Limb (tissue), 2 donors: ENCODE measurements around the gene DCLK1.

ENCODE experiments used
- DNase-seq, 2 donors: peaks; one replicate each; pipeline ENCODE4 v3.0.0-alpha.2; 2016; ENCODE audit errors: extremely low spot score in 2 of 2

Gene DCLK1

GRCh38 chr13:35763782-35764123, 367.4 kb downstream of the DCLK1 start:
- no peak for DNase-seq

- DNase-seq, result no peak
Observed at GRCh38 chr13:35763060-35763781, 368.0 kb downstream of the DCLK1 start.

- DNase-seq, result no peak
Observed at GRCh38 chr13:35761440-35762252, 369.5 kb downstream of the DCLK1 start.

- DNase-seq, result no peak
Observed at GRCh38 chr13:35760735-35761281, 370.4 kb downstream of the DCLK1 start.

GRCh38 chr13:35747594-35747993, 383.6 kb downstream of the DCLK1 start:
- no peak for DNase-seq

- peak; percentile 52 to 61 for DNase-seq
Observed at GRCh38 chr13:35744566-35745178, 386.5 kb downstream of the DCLK1 start.

- DNase-seq, result no peak
Observed at GRCh38 chr13:35744144-35744543, 387.0 kb downstream of the DCLK1 start.

GRCh38 chr13:35743165-35743564, 388.0 kb downstream of the DCLK1 start:
- no peak for DNase-seq

- no peak for DNase-seq
Observed at GRCh38 chr13:35741657-35742056, 389.5 kb downstream of the DCLK1 start.

GRCh38 chr13:35736876-35737275, 394.3 kb downstream of the DCLK1 start:
- DNase-seq, result no peak

GRCh38 chr13:35733827-35734226, 397.4 kb downstream of the DCLK1 start:
- DNase-seq, result no peak

GRCh38 chr13:35732565-35732964, 398.6 kb downstream of the DCLK1 start:
- no peak for DNase-seq

GRCh38 chr13:35731471-35731870, 399.7 kb downstream of the DCLK1 start:
- DNase-seq, result no peak

GRCh38 chr13:35729926-35730627, 401.1 kb downstream of the DCLK1 start:
- DNase-seq, result no peak

- no peak for DNase-seq
Observed at GRCh38 chr13:35727881-35728280, 403.3 kb downstream of the DCLK1 start.

- DNase-seq, result peak in 1 of 2 donors; percentile 74
Observed at GRCh38 chr13:35724446-35724845, 406.7 kb downstream of the DCLK1 start.

GRCh38 chr13:35723821-35724220, 407.4 kb downstream of the DCLK1 start:
- no peak for DNase-seq

GRCh38 chr13:35723053-35723461, 408.1 kb downstream of the DCLK1 start:
- DNase-seq, result no peak

- no peak for DNase-seq
Observed at GRCh38 chr13:35722458-35723052, 408.6 kb downstream of the DCLK1 start.

- DNase-seq, result peak; percentile 51 to 79
Observed at GRCh38 chr13:35720690-35721554, 410.3 kb downstream of the DCLK1 start.
